GM18867 (cell line): Measurements from ENCODE around the gene TNFSF9.

Source experiments
- ATAC-seq: cut with Tn5 transposase; IDR thresholded peaks from one replicate; pipeline ENCODE4 v1.9.1; 2021; ENCODE audit warnings: mild to moderate bottlenecking, moderate library complexity; ENCODE audit not compliant: unreplicated experiment

TNFSF9 gene

GRCh38 chr19:6530386-6531162, at the start of gene TNFSF9:
TNFSF9 (plus strand) TSS chr19:6531026; CDS start chr19:6531037, 11 bp downstream.
- peak; percentile 31 for ATAC-seq

GRCh38 chr19:6481541-6482342, 49.1 kb upstream of the TNFSF9 start, which contains the start of gene DENND1C:
DENND1C (minus strand) TSS chr19:6481787; CDS start chr19:6481695, 92 bp downstream.
- ATAC-seq, result peak; percentile 61

GRCh38 chr19:6482343-6482686, 48.5 kb upstream of the TNFSF9 start:
- no peak for ATAC-seq

GRCh38 chr19:6483235-6483634, 47.6 kb upstream of the TNFSF9 start:
- no peak for ATAC-seq

- no peak for ATAC-seq
Observed at GRCh38 chr19:6484230-6484629, 46.6 kb upstream of the TNFSF9 start.

- no peak for ATAC-seq
Observed at GRCh38 chr19:6484831-6485230, 46.0 kb upstream of the TNFSF9 start.

- peak; percentile 58 for ATAC-seq
Observed at GRCh38 chr19:6489278-6490061, 41.4 kb upstream of the TNFSF9 start.

GRCh38 chr19:6490134-6490533, 40.7 kb upstream of the TNFSF9 start:
- no peak for ATAC-seq

- ATAC-seq, result no peak
Observed at GRCh38 chr19:6491802-6492592, 38.8 kb upstream of the TNFSF9 start.

- no peak for ATAC-seq
Observed at GRCh38 chr19:6494438-6495036, 36.3 kb upstream of the TNFSF9 start.

GRCh38 chr19:6495947-6496346, 34.9 kb upstream of the TNFSF9 start:
- ATAC-seq, result no peak

GRCh38 chr19:6498294-6499036, 32.4 kb upstream of the TNFSF9 start:
- no peak for ATAC-seq

- ATAC-seq, result no peak
Observed at GRCh38 chr19:6499052-6499790, 31.6 kb upstream of the TNFSF9 start.

GRCh38 chr19:6500837-6501739, 29.7 kb upstream of the TNFSF9 start:
- no peak for ATAC-seq

GRCh38 chr19:6501740-6502648, 28.8 kb upstream of the TNFSF9 start, which contains the start of gene TUBB4A:
TUBB4A (minus strand) TSS chr19:6502309; CDS start chr19:6502212, 97 bp downstream.
- ATAC-seq, result no peak

- ATAC-seq, result no peak
Observed at GRCh38 chr19:6503407-6504201, 27.2 kb upstream of the TNFSF9 start.
